ENCODE results near the gene NUDC. TPM values are rescaled to one million over a fixed set of nuclear protein-coding genes. Genes with fewer than 3 reads are reported as not detected.

The NUDC gene
- total and polyA plus RNA-seq, 9 of the 15 experiments (the other 6 are each of a cell fraction or from before 2014, with no cell fraction given): 9.8 to 234 (median 149) TPM

- TF ChIP-seq CEBPZ (IDR thresholded peaks at IDR 0.05; ENCODE audit: borderline replicate concordance, low read depth, low read length) (no peak), ARID2 (IDR thresholded peaks at IDR 0.05) (no peak), NR2C2 (CRISPR knock-in tag; IDR thresholded peaks at IDR 0.05) (no peak), NR2C2 (tag; IDR thresholded peaks at IDR 0.05) (0 out of 2 replicates have a peak, but pooled peaks have one; percentile 1), SFPQ (IDR thresholded peaks at IDR 0.05; ENCODE audit: low read depth, low read length) (no peak), DMBX1 (CRISPR knock-in tag; IDR thresholded peaks at IDR 0.05; ENCODE audit: borderline replicate concordance) (no peak), KAT8 (IDR thresholded peaks at IDR 0.05; ENCODE audit: low read depth) (no peak), POLR2AphosphoS5 (IDR thresholded peaks at IDR 0.05; ENCODE audit: control insufficient read depth, insufficient read depth, low read depth, low read length) (no peak)
- TF ChIP-seq, protein P1, sequence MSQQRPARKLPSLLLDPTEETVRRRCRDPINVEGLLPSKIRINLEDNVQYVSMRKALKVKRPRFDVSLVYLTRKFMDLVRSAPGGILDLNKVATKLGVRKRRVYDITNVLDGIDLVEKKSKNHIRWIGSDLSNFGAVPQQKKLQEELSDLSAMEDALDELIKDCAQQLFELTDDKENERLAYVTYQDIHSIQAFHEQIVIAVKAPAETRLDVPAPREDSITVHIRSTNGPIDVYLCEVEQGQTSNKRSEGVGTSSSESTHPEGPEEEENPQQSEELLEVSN (IDR thresholded peaks at IDR 0.05; ENCODE audit: borderline replicate concordance in 1 of 2, extremely low read depth in 1 of 2, insufficient read depth in 1 of 2, insufficient read length in 1 of 2, low read depth in 1 of 2, low read length in 1 of 2, poor library complexity in 1 of 2, severe bottlenecking in 1 of 2): no peak
- TF ChIP-seq, protein P2, sequence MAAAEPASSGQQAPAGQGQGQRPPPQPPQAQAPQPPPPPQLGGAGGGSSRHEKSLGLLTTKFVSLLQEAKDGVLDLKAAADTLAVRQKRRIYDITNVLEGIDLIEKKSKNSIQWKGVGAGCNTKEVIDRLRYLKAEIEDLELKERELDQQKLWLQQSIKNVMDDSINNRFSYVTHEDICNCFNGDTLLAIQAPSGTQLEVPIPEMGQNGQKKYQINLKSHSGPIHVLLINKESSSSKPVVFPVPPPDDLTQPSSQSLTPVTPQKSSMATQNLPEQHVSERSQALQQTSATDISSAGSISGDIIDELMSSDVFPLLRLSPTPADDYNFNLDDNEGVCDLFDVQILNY (CRISPR knock-in tag; IDR thresholded peaks at IDR 0.05): no peak
Observed at GRCh38 chr1:26922431-26922729, 837 bp downstream of the NUDC start (continued).
